BE2C (cell line): ENCODE results near the gene ELOF1.

Source experiments
- DNase-seq: peaks from one replicate; pipeline ENCODE4 v3.0.0-alpha.2; 2020
- H3K27me3 ChIP-seq: fragments of 250-450 bp; sonication (Bioruptor Pico); 2 replicates; pipeline ENCODE4 v1.5.1; 2020; ENCODE audit warnings: mild to moderate bottlenecking
- H3K36me3 ChIP-seq: fragments of 250-450 bp; sonication (Bioruptor Pico); 2 replicates; pipeline ENCODE4 v1.5.1; 2020; ENCODE audit warnings: mild to moderate bottlenecking
- H3K4me1 ChIP-seq: fragments of 250-450 bp; sonication (Bioruptor Pico); 2 replicates; pipeline ENCODE4 v1.5.1; 2020
- H3K4me3 ChIP-seq: 2 replicates; pipeline ENCODE4 v1.5.1; 2011; ENCODE audit warnings: low read depth, low read length
- H3K9me3 ChIP-seq: fragments of 250-450 bp; sonication (Bioruptor Pico); 2 replicates; pipeline ENCODE4 v1.5.1; 2020
- TF ChIP-seq, protein P1 (sequence below): IDR thresholded peaks from 2 replicates; pipeline ENCODE4 v1.5.1; 2012; ENCODE audit warnings: mild to moderate bottlenecking, low read depth, low read length

The ELOF1 gene

DNA sequence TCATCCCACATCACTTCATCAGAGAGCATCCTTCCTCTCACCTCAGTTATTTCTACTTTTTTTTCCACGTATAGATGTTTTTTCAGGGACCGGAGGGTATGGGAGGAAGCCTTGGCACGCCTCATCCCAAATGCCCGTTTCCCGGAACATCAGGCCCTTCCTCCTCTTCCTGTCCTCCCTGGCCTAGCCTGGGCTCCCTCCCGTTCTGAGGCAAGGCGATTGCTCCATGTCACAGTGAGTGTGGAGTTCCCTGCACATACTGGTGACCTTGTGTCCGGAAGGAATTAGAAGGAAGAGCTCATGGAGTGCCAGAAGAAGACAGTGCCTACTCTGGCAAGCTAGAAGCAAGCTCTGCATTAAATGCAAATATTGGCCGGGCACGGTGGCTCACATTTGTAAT is 37.1 kb upstream of the ELOF1 start:
- TF ChIP-seq, protein P1, sequence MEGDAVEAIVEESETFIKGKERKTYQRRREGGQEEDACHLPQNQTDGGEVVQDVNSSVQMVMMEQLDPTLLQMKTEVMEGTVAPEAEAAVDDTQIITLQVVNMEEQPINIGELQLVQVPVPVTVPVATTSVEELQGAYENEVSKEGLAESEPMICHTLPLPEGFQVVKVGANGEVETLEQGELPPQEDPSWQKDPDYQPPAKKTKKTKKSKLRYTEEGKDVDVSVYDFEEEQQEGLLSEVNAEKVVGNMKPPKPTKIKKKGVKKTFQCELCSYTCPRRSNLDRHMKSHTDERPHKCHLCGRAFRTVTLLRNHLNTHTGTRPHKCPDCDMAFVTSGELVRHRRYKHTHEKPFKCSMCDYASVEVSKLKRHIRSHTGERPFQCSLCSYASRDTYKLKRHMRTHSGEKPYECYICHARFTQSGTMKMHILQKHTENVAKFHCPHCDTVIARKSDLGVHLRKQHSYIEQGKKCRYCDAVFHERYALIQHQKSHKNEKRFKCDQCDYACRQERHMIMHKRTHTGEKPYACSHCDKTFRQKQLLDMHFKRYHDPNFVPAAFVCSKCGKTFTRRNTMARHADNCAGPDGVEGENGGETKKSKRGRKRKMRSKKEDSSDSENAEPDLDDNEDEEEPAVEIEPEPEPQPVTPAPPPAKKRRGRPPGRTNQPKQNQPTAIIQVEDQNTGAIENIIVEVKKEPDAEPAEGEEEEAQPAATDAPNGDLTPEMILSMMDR, result no peak
- Histone ChIP-seq H3K27me3 (no peaks in the 10 kb centered on the region), H3K4me1 (no peaks in the 10 kb centered on the region), H3K36me3 (peaks cover 19% of the 10 kb centered on the region), H3K9me3 (no peaks in the 10 kb centered on the region), H3K4me3 (no peak overlapping the region)
- DNase-seq, result no peak

DNA sequence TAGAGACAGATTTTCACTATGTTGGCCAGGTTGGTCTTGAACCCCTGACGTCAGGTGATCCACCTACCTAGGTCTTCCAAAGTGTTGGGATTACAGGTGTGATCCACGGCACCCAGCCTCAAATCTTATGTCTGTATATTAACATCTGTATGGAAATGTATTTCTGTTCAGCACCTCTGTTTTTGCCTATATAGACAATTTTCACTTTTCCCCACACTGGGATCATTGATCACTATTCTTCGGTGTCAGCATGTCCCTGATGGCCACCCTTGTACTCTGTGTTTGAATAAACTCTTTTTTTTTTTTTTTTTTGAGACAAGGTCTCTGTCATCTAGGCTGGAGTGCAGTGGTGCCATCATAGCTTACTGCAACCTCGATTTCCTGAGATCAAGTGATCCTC is 35.1 kb upstream of the ELOF1 start:
- TF ChIP-seq, protein P1, result no peak
- H3K36me3 ChIP-seq, result peaks cover 7% of the 10 kb centered on the region
- H3K9me3 ChIP-seq, result no peaks in the 10 kb centered on the region
- DNase-seq, result no peak
- no peaks in the 10 kb centered on the region for H3K27me3 ChIP-seq
- H3K4me1 ChIP-seq, result no peaks in the 10 kb centered on the region
- H3K4me3 ChIP-seq, result no peak overlapping the region

DNA sequence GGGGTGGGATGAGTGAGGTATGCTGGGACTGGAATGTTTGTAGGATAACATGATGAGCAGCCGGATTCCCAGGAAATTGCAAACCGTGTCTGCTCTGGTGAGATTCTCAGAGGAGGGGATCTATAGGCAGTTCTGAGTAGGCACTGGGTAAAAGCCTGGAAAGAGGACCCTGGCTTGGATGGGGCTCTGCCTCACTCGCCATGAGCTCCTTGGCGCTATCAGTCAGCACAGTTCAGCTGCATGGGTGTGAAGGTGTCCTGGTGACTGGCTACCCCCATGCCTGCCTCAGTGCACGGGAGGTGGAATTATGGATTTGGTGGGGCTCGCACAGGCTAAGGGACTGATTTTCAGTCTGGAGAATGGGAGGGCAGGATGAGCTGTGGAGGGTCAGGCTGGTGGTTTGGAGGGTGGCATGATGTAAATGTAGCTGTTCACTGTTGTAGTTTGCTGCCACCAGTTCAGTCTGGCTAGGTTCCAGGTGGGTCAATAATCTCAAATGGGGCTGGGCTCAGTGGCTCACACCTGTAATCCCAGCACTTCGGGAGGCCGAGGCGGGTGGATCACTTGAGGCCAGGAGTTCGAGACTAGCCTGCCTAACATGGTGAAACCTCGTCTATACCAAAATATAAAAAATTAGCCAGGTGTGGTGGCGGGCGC is 29.1 kb upstream of the ELOF1 start:
- H3K4me1 ChIP-seq, result no peaks in the 10 kb centered on the region
- peak overlapping the region; percentile 33 for H3K4me3 ChIP-seq
- no peaks in the 10 kb centered on the region for H3K9me3 ChIP-seq
- H3K36me3 ChIP-seq, result no peaks in the 10 kb centered on the region
- TF ChIP-seq, protein P1, result no peak
- DNase-seq, result no peak
- H3K27me3 ChIP-seq, result no peaks in the 10 kb centered on the region

DNA sequence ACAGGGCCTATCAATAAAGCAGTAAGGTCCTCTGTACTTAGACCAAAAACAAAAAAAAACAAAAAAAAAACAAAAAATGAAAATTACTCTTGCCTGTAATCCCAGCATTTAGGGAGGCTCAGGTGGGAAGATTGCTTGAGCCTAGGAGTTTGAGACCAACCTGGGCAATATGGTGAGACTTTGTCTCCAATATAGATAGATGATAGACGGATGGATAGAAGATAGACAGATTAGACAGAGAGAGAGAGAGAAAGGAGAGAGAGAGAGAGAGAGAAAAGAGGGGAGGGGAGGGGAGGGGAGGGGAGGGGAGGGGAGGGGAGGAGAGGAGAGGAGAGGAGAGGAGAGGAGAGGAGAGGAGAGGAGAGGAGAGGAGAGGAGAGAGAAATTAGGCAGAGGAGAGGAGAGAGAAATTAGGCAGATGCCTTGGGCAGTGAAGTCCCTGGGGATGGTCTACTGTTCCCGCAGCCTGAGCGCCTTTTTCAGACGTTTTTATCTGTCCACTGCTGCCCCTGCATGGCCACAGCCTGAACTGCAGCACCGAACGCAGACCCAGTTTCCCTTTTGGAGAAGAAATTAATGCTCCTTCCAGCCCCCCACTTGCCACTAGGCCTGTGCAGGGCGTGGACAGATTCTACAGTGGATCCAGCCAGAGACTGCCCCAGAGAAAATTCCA is 28.4 kb upstream of the ELOF1 start:
- TF ChIP-seq, protein P1, result peak; percentile 89
- Histone ChIP-seq H3K36me3 (no peaks in the 10 kb centered on the region), H3K4me1 (no peaks in the 10 kb centered on the region), H3K9me3 (no peaks in the 10 kb centered on the region), H3K4me3 (peak overlapping the region; percentile 33), H3K27me3 (no peaks in the 10 kb centered on the region)
- DNase-seq, result peak; percentile 82

DNA sequence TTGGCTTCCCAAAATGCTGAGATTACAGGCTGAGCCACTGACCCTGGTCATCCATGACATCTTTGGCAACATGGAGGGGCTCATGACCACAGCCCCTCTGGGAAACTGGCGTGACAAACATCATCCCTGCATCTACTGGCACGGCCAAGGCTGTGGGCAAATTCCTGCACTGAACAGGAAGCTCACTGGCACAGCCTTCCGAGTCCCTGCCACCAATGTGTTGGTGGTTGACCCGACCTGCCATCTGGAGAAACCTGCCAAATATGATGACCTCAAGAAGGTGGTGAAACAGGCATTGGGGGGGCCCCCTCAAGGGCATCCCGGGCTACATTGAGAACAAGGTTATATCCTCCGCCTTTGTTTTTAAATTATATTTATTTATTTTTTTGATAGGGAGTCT is 27.3 kb upstream of the ELOF1 start:
- Histone ChIP-seq H3K27me3 (no peaks in the 10 kb centered on the region), H3K9me3 (no peaks in the 10 kb centered on the region), H3K36me3 (no peaks in the 10 kb centered on the region), H3K4me1 (no peaks in the 10 kb centered on the region), H3K4me3 (no peak overlapping the region)
- DNase-seq, result no peak
- TF ChIP-seq, protein P1, result no peak

DNA sequence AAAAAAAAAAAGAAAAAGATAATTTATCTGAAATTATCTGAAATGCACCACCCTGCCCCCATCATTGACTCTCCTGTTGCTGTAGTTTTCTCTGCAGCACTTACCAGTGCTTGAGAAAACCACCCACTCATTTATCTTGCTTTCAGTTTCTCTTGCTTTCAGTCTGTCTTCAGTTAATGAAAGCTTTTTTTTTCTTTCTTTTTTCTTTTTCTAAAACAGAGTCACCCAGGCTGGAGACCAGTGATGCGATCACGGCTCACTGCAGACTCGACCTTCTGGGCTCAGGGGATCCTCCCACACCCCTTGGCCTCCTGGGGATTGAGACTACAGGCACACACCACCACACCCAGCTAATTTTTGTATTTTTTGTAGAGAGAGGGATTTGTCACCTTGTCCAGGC is 22.7 kb upstream of the ELOF1 start:
- DNase-seq, result no peak
- TF ChIP-seq, protein P1, result no peak
- peaks cover 5% of the 10 kb centered on the region; the same call in 1 of the 2 replicates for H3K4me1 ChIP-seq

More for the DNA sequence above, 22.7 kb upstream of the ELOF1 start:
- no peaks in the 10 kb centered on the region for H3K27me3 ChIP-seq
- no peak overlapping the region for H3K4me3 ChIP-seq
- H3K36me3 ChIP-seq, result no peaks in the 10 kb centered on the region
- no peaks in the 10 kb centered on the region for H3K9me3 ChIP-seq
